KMS-11 (cell line): ENCODE results near the gene RDH14.

Source experiments
- H2AFZ ChIP-seq: fragments of 200-600 bp; sonication (generic); 2 replicates; pipeline ENCODE4 v1.6.1; 2016; ENCODE audit warnings: antibody characterized with exemption, mixed run types, low read depth
- H3K27ac ChIP-seq: fragments of 200-600 bp; sonication (generic); 2 replicates; pipeline ENCODE4 v1.6.1; 2016; ENCODE audit warnings: mild to moderate bottlenecking, mixed run types
- H3K27me3 ChIP-seq: fragments of 200-600 bp; sonication (generic); 2 replicates; pipeline ENCODE4 v1.6.1; 2017; ENCODE audit warnings: mild to moderate bottlenecking, low read depth, mixed run types, moderate library complexity; ENCODE audit not compliant: insufficient read depth
- H3K36me3 ChIP-seq: fragments of 200-600 bp; sonication (generic); 2 replicates; pipeline ENCODE4 v1.6.1; 2017; ENCODE audit warnings: mild to moderate bottlenecking, mixed run types; ENCODE audit not compliant: insufficient read depth
- H3K4me1 ChIP-seq: fragments of 200-600 bp; sonication (generic); 2 replicates; pipeline ENCODE4 v1.6.1; 2016; ENCODE audit warnings: mild to moderate bottlenecking, low read depth, mixed run types; ENCODE audit not compliant: poor library complexity, severe bottlenecking
- H3K4me2 ChIP-seq: fragments of 200-600 bp; sonication (generic); 2 replicates; pipeline ENCODE4 v1.7.0; 2016; ENCODE audit warnings: mild to moderate bottlenecking, mixed run types
- H3K4me3 ChIP-seq: fragments of 200-600 bp; sonication (generic); IDR thresholded peaks from 2 replicates; pipeline ENCODE4 v1.6.1; 2017; ENCODE audit warnings: low read depth, low read length, mixed read lengths; ENCODE audit not compliant: insufficient read depth
- H3K79me2 ChIP-seq: fragments of 200-600 bp; sonication (generic); 2 replicates; pipeline ENCODE4 v1.6.1; 2016; ENCODE audit warnings: low read depth, mixed run types; ENCODE audit not compliant: insufficient read depth
- H3K9ac ChIP-seq: fragments of 200-600 bp; sonication (generic); 2 replicates; pipeline ENCODE4 v1.6.1; 2016; ENCODE audit warnings: mild to moderate bottlenecking, mixed run types
- H4K20me1 ChIP-seq: fragments of 200-600 bp; sonication (generic); 2 replicates; pipeline ENCODE4 v1.6.1; 2016; ENCODE audit warnings: mild to moderate bottlenecking, mixed run types; ENCODE audit not compliant: insufficient read depth
- TF ChIP-seq, protein P1 (sequence below): fragments of 200-600 bp; sonication (generic); conservative IDR thresholded peaks from 2 replicates; pipeline ENCODE4 v1.6.1; 2017; ENCODE audit warnings: low read depth, mild to moderate bottlenecking, antibody characterized with exemption, low read length, moderate library complexity, mixed read lengths

Gene RDH14

DNA sequence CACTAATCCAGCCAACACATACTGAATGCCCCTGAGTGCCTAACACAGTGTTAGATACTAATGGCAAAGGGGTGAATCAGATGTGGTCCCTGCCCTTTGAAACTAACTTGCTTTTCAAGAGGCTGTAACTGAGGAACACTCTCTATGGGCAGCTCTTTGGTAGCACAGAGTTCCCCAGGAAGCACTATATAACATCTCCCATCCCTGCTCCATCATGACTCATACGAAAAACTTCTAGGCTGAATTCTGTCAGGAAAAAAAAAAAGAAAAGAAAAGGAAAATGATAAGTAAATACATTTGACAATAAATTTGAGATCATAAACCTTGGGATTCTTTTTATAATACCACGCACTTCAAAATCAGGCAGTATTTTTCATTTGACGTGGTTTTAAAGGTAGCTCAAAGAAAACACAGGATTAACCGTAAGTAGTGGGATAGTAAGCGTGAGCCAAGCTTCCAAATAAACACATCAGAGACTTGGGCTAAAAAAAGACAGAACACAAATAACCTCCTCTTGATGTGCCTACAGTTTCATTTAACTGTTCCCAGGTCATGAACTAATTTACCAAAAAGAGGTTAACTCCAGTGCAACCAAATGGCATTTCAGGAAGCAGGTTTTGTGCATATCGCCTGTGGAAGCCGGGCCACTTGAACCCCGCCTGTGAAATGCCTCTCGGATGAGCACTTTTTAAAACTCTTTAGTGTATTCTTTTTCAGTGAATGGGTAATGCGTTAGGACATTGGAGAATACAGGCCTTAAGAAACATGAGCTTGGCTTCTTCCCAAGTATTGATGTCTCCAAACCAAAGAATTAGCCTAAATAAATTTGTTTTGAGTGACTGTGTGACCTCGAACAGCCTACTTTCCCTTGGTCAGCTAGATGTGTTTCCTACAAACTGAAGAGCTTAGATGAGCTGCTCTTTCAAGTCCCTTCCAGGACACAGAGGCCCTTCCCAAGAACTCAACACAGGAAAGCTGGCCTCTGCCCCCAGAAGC is 42.0 kb downstream of the RDH14 start:
- H3K79me2 ChIP-seq: no peaks in the 10 kb centered on the region
- H3K27me3 ChIP-seq: no peaks in the 10 kb centered on the region
- H3K36me3 ChIP-seq: no peaks in the 10 kb centered on the region
- no peak overlapping the region for H2AFZ ChIP-seq
- no peaks in the 10 kb centered on the region for H4K20me1 ChIP-seq
- no peak overlapping the region for H3K4me3 ChIP-seq
- no peak overlapping the region for H3K9ac ChIP-seq
- H3K4me2 ChIP-seq: no peak overlapping the region
- TF ChIP-seq, protein P1, sequence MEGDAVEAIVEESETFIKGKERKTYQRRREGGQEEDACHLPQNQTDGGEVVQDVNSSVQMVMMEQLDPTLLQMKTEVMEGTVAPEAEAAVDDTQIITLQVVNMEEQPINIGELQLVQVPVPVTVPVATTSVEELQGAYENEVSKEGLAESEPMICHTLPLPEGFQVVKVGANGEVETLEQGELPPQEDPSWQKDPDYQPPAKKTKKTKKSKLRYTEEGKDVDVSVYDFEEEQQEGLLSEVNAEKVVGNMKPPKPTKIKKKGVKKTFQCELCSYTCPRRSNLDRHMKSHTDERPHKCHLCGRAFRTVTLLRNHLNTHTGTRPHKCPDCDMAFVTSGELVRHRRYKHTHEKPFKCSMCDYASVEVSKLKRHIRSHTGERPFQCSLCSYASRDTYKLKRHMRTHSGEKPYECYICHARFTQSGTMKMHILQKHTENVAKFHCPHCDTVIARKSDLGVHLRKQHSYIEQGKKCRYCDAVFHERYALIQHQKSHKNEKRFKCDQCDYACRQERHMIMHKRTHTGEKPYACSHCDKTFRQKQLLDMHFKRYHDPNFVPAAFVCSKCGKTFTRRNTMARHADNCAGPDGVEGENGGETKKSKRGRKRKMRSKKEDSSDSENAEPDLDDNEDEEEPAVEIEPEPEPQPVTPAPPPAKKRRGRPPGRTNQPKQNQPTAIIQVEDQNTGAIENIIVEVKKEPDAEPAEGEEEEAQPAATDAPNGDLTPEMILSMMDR: no peak
- H3K4me1 ChIP-seq: no peaks in the 10 kb centered on the region
- H3K27ac ChIP-seq: no peak overlapping the region

DNA sequence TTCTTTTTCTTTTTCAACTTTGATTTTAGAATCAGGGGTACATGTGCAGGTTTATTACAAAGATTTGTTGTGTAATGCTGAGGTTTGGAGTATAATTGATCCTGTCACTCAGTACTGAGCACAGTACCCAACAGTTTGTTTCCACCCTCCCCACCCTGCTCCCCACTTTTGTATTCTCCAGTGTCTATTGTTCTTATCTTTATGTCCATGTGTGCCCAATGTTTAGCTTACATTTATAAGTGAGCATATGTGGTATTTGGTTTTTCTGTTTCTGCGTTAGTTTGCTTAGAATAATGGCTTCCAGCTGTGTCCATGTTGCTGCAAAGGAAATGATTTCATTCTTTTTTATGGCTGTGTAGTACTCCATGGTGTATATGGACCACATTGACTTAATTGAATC is 43.1 kb downstream of the RDH14 start:
- no peak overlapping the region for H3K27ac ChIP-seq
- H3K79me2 ChIP-seq: no peaks in the 10 kb centered on the region
- H3K27me3 ChIP-seq: no peaks in the 10 kb centered on the region
- no peaks in the 10 kb centered on the region for H3K36me3 ChIP-seq
- no peak overlapping the region for H3K9ac ChIP-seq
- TF ChIP-seq, protein P1: no peak
- H2AFZ ChIP-seq: no peak overlapping the region
- H3K4me3 ChIP-seq: no peak overlapping the region
- H3K4me2 ChIP-seq: no peak overlapping the region
- no peaks in the 10 kb centered on the region for H3K4me1 ChIP-seq
- no peaks in the 10 kb centered on the region for H4K20me1 ChIP-seq

DNA sequence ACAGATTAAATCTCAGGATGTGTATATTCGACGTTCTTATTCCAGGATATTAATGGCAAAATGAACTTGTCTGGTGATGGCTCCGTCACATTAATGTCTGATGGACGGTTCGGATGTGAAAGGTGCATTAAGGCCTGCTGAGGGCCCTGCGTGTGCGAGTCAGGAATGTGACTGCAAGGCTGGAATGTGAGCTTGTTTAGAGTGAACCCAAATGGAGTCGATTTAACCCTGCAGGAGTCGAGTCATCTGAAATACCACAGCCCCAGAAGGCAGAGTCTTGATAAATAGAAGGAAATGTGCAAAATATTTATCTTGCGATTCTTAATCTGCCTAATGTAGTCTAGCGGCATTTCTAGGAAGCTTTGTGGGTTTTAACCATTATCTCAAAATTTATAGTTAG is 44.3 kb downstream of the RDH14 start:
- no peaks in the 10 kb centered on the region for H3K4me1 ChIP-seq
- no peaks in the 10 kb centered on the region for H4K20me1 ChIP-seq
- no peak overlapping the region for H3K9ac ChIP-seq
- no peak overlapping the region for H3K27ac ChIP-seq
- no peaks in the 10 kb centered on the region for H3K36me3 ChIP-seq
- no peaks in the 10 kb centered on the region for H3K27me3 ChIP-seq
- no peak overlapping the region for H3K4me3 ChIP-seq
- H2AFZ ChIP-seq: no peak overlapping the region
- TF ChIP-seq, protein P1: no peak
- no peaks in the 10 kb centered on the region for H3K79me2 ChIP-seq
- H3K4me2 ChIP-seq: no peak overlapping the region

DNA sequence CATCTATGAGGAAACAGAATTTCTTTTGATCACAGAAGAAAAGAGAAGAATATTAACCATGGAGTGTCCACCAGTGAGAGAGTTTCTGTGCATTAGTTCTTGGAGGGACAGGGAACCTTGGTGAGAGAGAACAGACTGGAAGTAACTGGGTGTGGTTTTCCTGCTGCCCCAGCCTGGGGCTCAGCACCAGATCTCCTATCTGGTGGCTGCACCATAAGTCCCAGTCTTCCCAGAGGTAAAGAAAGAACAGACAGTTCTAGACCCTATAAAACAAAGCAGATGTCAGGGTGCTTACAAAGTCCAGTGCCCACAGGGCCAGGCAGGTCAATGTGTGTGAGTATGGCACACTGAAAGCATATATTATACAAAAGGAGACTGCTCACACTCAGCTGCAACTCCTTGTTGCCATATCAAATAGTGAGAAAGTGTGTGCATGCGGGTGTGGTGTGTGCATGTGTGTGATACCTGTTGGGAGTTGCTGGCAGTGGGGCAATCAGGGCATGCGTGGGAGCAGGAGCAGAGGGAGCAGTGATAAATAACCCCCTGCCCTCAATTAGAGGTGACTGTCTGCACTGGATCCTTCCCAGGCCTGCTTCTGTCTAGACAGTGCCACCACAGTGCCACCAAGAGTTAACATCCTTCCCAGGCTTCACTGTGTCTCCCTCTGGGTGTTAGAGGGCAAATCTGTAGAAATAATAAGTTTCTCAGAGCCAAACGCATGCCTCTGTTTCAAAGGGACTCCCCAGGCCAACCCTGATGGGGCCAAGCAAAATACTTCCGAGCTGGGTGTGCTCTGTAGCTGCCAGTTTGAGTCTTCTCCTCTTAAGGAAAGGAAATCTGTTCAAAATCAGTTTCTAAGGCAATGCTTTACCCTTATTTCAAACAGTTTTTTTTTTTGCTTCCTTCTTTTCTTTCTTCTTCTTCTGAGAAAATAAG is 45.7 kb downstream of the RDH14 start:
- Histone ChIP-seq H3K27me3 (no peaks in the 10 kb centered on the region), H4K20me1 (no peaks in the 10 kb centered on the region), H3K79me2 (no peaks in the 10 kb centered on the region), H2AFZ (no peak overlapping the region), H3K4me1 (no peaks in the 10 kb centered on the region), H3K4me2 (no peak overlapping the region), H3K27ac (no peak overlapping the region), H3K9ac (no peak overlapping the region), H3K36me3 (no peaks in the 10 kb centered on the region), H3K4me3 (no peak overlapping the region)
- TF ChIP-seq, protein P1: no peak
